ENCODE measurements around the gene SPRYD7. TPM values are rescaled to one million over a fixed set of nuclear protein-coding genes. Genes with fewer than 3 reads are reported as not detected.

SPRYD7 gene
- total RNA-seq, 1 donor from 2014 or later, result 4.4 TPM

DNA sequence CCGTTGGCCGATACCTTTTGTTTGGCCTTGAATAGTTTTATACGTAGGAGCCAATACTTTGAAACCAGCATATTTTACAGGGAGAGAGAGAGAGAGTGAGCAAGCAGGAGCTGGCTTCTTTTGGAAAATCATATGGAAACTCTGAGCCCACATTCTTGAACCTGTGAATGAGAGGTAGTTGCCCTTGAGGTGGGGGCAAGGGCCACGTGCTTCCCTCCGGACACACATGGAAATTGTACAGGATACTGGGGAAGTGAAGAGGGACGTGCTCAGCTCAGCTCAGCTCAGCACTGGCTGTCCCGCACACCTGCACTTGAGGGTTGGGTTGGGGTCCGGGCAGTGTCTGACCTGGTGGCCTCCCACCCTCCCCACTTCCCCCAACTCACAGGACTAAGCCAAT lies 68.3 kb downstream of the SPRYD7 start:
- DNase-seq (ENCODE audit: low spot score in 2 of 2, unreplicated experiment in 2 of 2), result no peak
- TF ChIP-seq, protein P1, sequence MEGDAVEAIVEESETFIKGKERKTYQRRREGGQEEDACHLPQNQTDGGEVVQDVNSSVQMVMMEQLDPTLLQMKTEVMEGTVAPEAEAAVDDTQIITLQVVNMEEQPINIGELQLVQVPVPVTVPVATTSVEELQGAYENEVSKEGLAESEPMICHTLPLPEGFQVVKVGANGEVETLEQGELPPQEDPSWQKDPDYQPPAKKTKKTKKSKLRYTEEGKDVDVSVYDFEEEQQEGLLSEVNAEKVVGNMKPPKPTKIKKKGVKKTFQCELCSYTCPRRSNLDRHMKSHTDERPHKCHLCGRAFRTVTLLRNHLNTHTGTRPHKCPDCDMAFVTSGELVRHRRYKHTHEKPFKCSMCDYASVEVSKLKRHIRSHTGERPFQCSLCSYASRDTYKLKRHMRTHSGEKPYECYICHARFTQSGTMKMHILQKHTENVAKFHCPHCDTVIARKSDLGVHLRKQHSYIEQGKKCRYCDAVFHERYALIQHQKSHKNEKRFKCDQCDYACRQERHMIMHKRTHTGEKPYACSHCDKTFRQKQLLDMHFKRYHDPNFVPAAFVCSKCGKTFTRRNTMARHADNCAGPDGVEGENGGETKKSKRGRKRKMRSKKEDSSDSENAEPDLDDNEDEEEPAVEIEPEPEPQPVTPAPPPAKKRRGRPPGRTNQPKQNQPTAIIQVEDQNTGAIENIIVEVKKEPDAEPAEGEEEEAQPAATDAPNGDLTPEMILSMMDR (IDR thresholded peaks at IDR 0.05; ENCODE audit: unreplicated experiment), result no peak
- Mint-ChIP-seq H3K4me3 (no peak overlapping the region), H3K9me3 (peaks cover 20% of the 10 kb centered on the region), H3K36me3 (no peaks in the 10 kb centered on the region), H3K27me3 (ENCODE audit: low read depth) (peaks cover 3% of the 10 kb centered on the region), H3K27ac (no peak overlapping the region), H3K4me1 (no peaks in the 10 kb centered on the region)

DNA sequence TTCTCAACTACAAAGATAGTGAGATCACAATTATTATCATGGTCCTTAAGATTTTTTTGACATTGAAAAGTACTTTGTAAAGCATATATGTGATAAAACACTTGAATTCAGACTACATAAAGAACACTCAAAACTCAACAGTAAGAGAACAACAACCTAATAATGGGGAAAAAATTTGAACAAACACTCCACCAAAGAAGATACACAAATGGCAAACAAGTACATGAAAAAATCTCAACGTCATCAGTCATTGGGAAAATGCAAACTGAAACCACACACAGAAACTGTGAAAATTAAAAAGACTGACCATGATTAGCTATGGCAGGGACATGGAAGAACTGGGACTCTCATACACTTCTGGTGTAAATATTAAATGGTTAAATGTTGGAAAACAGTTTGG lies 70.9 kb downstream of the SPRYD7 start:
- H3K27ac Mint-ChIP-seq, result no peak overlapping the region
- H3K36me3 Mint-ChIP-seq, result no peaks in the 10 kb centered on the region

DNA sequence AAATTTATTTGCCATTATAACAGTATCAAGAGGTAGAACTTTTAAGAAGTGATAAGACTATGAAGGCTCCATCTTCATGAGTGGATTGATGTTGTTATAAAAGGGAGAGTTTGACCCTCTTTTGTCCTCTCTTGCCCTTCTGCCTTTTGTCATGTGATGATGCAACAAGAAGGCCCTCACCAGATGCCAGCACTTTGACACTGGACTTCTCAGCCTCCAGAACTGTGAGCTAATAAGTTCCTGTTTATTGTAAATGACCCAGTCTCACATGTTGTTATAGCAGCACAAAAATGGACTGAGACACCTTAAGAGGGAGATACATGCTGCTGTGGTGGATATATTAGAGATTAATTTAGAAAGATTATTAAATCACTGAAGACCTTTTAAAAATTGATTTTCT lies 71.6 kb downstream of the SPRYD7 start:
- no peak for DNase-seq (ENCODE audit: low spot score in 2 of 2, unreplicated experiment in 2 of 2)
- TF ChIP-seq, protein P1 (IDR thresholded peaks at IDR 0.05; ENCODE audit: unreplicated experiment), result no peak
- peaks cover 9% of the 10 kb centered on the region for H3K9me3 Mint-ChIP-seq
- H3K27me3 Mint-ChIP-seq (ENCODE audit: low read depth), result peaks cover 3% of the 10 kb centered on the region
- H3K36me3 Mint-ChIP-seq, result no peaks in the 10 kb centered on the region
- no peak overlapping the region for H3K27ac Mint-ChIP-seq
- H3K4me1 Mint-ChIP-seq, result no peaks in the 10 kb centered on the region
- no peak overlapping the region for H3K4me3 Mint-ChIP-seq

More for the DNA sequence above, 70.9 kb downstream of the SPRYD7 start:
- TF ChIP-seq, protein P1 (IDR thresholded peaks at IDR 0.05; ENCODE audit: unreplicated experiment), result no peak
- no peaks in the 10 kb centered on the region for H3K4me1 Mint-ChIP-seq
- H3K4me3 Mint-ChIP-seq, result no peak overlapping the region
- no peak for DNase-seq (ENCODE audit: low spot score in 2 of 2, unreplicated experiment in 2 of 2)
- H3K9me3 Mint-ChIP-seq, result peaks cover 10% of the 10 kb centered on the region
- peaks cover 3% of the 10 kb centered on the region for H3K27me3 Mint-ChIP-seq (ENCODE audit: low read depth)

Other genes with a start within 250 kb of the SPRYD7 start
- gene EBPL, start 244.9 kb downstream of the SPRYD7 start, total RNA-seq, result 52.7 to 58.0 TPM (median 57.7 TPM) in 3 replicates
- 36.4 to 36.8 TPM (median 36.4 TPM) in 3 replicates for gene KPNA3, start 143.7 kb downstream of the SPRYD7 start, total RNA-seq
- 38.2 to 40.3 TPM (median 38.5 TPM) in 3 replicates for gene TRIM13, start 60.7 kb upstream of the SPRYD7 start, total RNA-seq
- gene KCNRG, start 79.1 kb upstream of the SPRYD7 start, total RNA-seq, result 0.88 to 1.4 TPM (median 1.3 TPM) in 3 replicates

Data from mesothelial cell of epicardium (in vitro differentiated cells).